HCT116 (cell line): ENCODE results near the gene GFAP. TPM values are rescaled to one million over a fixed set of nuclear protein-coding genes. Genes with fewer than 3 reads are reported as not detected.
A peak's percentile ranks its signal among the peaks of the same experiment; 100 is the strongest.

ENCODE experiments used
- ATAC-seq: fragments of 200-7000 bp; cut with Tn5 transposase; 2 replicates; pipeline ENCODE4 v1.9.1; 2020; ENCODE audit warnings: mild to moderate bottlenecking, moderate library complexity
- BruUV-seq: library from RNA; stranded (reverse); fragments of 400-500 nt; replicated peaks from 2 replicates; lab custom pipeline; 2021; lab: Mats Ljungman, UMichigan
- CTCF ChIA-PET: fragments of 300-600 bp; sonication (Branson Sonifier 250); formaldehyde crosslinking; loops from one replicate; lab custom pipeline; 2021; ENCODE audit warnings: antibody characterized with exemption; lab: Charles Lee
- POLR2A ChIA-PET: fragments of 300-600, 350-600 bp; sonication (Branson Sonifier 250); formaldehyde crosslinking; loops from one replicate; lab custom pipeline; 2021; ENCODE audit warnings: antibody characterized with exemption; lab: Charles Lee
- RAD21 ChIA-PET, 2 experiments: fragments of 300-600 bp; sonication (Branson Sonifier 250); formaldehyde crosslinking; loops; one replicate each; lab custom pipeline; 2023; ENCODE audit warnings: low total read pairs in 2 of 2; ENCODE audit not compliant: uncharacterized antibody in 2 of 2, unreplicated experiment in 2 of 2, low non-redundant PET in 1 of 2; lab: Charles Lee
- DNase-seq: peaks from one replicate; pipeline ENCODE4 v3.0.0-alpha.2; 2010; ENCODE audit warnings: low read depth, low spot score
- H2AFZ ChIP-seq: fragments of 200-600 bp; shearing (Covaris generic), sonication (generic); 2 replicates; pipeline ENCODE4 v1.6.1; 2017; ENCODE audit warnings: low read depth, mixed run types, mixed read lengths, antibody characterized with exemption, low read length; ENCODE audit not compliant: poor library complexity, severe bottlenecking
- H3K27ac ChIP-seq: 2 replicates; pipeline ENCODE4 v1.5.1; 2012; ENCODE audit warnings: low read depth, low read length
- H3K27me3 ChIP-seq: fragments of 200-600 bp; sonication (generic); 2 replicates; pipeline ENCODE4 v1.6.1; 2016; ENCODE audit warnings: mixed run types, low read length, mixed read lengths; ENCODE audit not compliant: insufficient read depth
- H3K36me3 ChIP-seq, 2 experiments: fragments of 200-500 bp in 1 of 2; fragments of 200-600 bp in 1 of 2; sonication (Bioruptor generic) in 1 of 2; sonication (generic) in 1 of 2; 2 replicates each; pipeline versions ENCODE4 v1.5.1 to v1.6.1; 2014 to 2016; ENCODE audit warnings: low read length in 2 of 2, inconsistent platforms in 1 of 2, mixed read lengths in 1 of 2, mixed run types in 1 of 2; ENCODE audit not compliant: insufficient read depth in 2 of 2, control insufficient read depth in 1 of 2
- H3K4me1 ChIP-seq, 2 experiments: fragments of 200-600 bp in 1 of 2; sonication (generic) in 1 of 2; 2 replicates each; pipeline versions ENCODE4 v1.5.1 to v1.6.1; 2012 to 2017; ENCODE audit warnings: low read length in 2 of 2, inconsistent platforms in 1 of 2, mild to moderate bottlenecking in 1 of 2, mixed read lengths in 1 of 2, mixed run types in 1 of 2, moderate library complexity in 1 of 2; ENCODE audit not compliant: insufficient read depth in 2 of 2, control insufficient read depth in 1 of 2
- H3K4me2 ChIP-seq: fragments of 200-600 bp; sonication (generic); 2 replicates; pipeline ENCODE4 v1.6.1; 2017; ENCODE audit warnings: mixed run types, low read length, mixed read lengths
- H3K4me3 ChIP-seq, 2 experiments: fragments of 200-600 bp in 1 of 2; sonication (generic) in 1 of 2; replicated peaks in 1 of 2; 2 replicates each; pipeline ENCODE4 v1.5.1; 2011 to 2016; ENCODE audit warnings: low read length in 2 of 2, control low read depth in 1 of 2, low read depth in 1 of 2, mild to moderate bottlenecking in 1 of 2, mixed read lengths in 1 of 2, mixed run types in 1 of 2
- H3K79me2 ChIP-seq: fragments of 200-600 bp; sonication (generic); 2 replicates; pipeline ENCODE4 v1.6.1; 2017; ENCODE audit warnings: mild to moderate bottlenecking, mixed run types, low read length, moderate library complexity, mixed read lengths; ENCODE audit not compliant: insufficient read depth
- H3K9ac ChIP-seq: fragments of 200-600 bp; sonication (generic); 2 replicates; pipeline ENCODE4 v1.6.1; 2016; ENCODE audit warnings: low read length, mixed read lengths
- H3K9me2 ChIP-seq: fragments of 200-600 bp; sonication (generic), shearing (Covaris generic); 2 replicates; pipeline ENCODE4 v1.6.1; 2017; ENCODE audit warnings: mixed run types, mild to moderate bottlenecking, moderate library complexity; ENCODE audit not compliant: insufficient read depth
- H3K9me3 ChIP-seq, 2 experiments: fragments of 200-500 bp in 1 of 2; fragments of 200-600 bp in 1 of 2; sonication (Bioruptor generic) in 1 of 2; sonication (generic) in 1 of 2; 2 replicates each; pipeline ENCODE4 v1.6.1; 2014 to 2017; ENCODE audit warnings: low read length in 2 of 2, mixed read lengths in 2 of 2, inconsistent platforms in 1 of 2, low read depth in 1 of 2, mild to moderate bottlenecking in 1 of 2, mixed run types in 1 of 2, moderate library complexity in 1 of 2; ENCODE audit not compliant: control insufficient read depth in 1 of 2, insufficient read depth in 1 of 2
- H4K20me1 ChIP-seq: fragments of 200-600 bp; sonication (generic), shearing (Covaris generic); 2 replicates; pipeline ENCODE4 v1.6.1; 2017; ENCODE audit warnings: mixed run types, mild to moderate bottlenecking, moderate library complexity; ENCODE audit not compliant: insufficient read depth
- EGR1 ChIP-seq: IDR thresholded peaks from 2 replicates; pipeline ENCODE4 v1.6.1; 2012; ENCODE audit warnings: low read depth
- TCF7L2 ChIP-seq: IDR thresholded peaks from 2 replicates; pipeline ENCODE4 v1.7.0; 2011; ENCODE audit warnings: borderline replicate concordance, inconsistent platforms; ENCODE audit not compliant: insufficient read depth, insufficient read length; ENCODE audit errors: extremely low read depth
- intact Hi-C: fragments of 100-400 bp; cut with micrococcal nuclease; formaldehyde crosslinking; loops from 2 replicates; pipeline ENCODE4 v1.10.0; 2022
- total RNA-seq: library from RNA; stranded (reverse); gene quantifications from one replicate; pipeline ENCODE4 v1.2.1, GENCODE V29; 2021; ENCODE audit not compliant: unreplicated experiment
- TF ChIP-seq, protein P1 (sequence below): IDR thresholded peaks from 2 replicates; pipeline ENCODE4 v1.6.1; 2012; ENCODE audit warnings: low read depth
- TF ChIP-seq, protein P2 (sequence below): IDR thresholded peaks from 2 replicates; pipeline ENCODE4 v1.6.1; 2012
- TF ChIP-seq, protein P3 (sequence below), 3 experiments: fragments of 200-600 bp in 1 of 3; sonication (generic) in 1 of 3; IDR thresholded peaks in 2 of 3; conservative IDR thresholded peaks in 1 of 3; 2 replicates each; pipeline ENCODE4 v1.5.1; 2012 to 2017; ENCODE audit warnings: low read depth in 2 of 3, low read length in 2 of 3, antibody characterized with exemption in 1 of 3, borderline replicate concordance in 1 of 3, control low read depth in 1 of 3, mild to moderate bottlenecking in 1 of 3, mixed read lengths in 1 of 3, mixed run types in 1 of 3, moderate library complexity in 1 of 3; ENCODE audit not compliant: insufficient read depth in 1 of 3

Gene GFAP
- total RNA-seq, 1 experiment from 2014 or later, result not detected

DNA sequence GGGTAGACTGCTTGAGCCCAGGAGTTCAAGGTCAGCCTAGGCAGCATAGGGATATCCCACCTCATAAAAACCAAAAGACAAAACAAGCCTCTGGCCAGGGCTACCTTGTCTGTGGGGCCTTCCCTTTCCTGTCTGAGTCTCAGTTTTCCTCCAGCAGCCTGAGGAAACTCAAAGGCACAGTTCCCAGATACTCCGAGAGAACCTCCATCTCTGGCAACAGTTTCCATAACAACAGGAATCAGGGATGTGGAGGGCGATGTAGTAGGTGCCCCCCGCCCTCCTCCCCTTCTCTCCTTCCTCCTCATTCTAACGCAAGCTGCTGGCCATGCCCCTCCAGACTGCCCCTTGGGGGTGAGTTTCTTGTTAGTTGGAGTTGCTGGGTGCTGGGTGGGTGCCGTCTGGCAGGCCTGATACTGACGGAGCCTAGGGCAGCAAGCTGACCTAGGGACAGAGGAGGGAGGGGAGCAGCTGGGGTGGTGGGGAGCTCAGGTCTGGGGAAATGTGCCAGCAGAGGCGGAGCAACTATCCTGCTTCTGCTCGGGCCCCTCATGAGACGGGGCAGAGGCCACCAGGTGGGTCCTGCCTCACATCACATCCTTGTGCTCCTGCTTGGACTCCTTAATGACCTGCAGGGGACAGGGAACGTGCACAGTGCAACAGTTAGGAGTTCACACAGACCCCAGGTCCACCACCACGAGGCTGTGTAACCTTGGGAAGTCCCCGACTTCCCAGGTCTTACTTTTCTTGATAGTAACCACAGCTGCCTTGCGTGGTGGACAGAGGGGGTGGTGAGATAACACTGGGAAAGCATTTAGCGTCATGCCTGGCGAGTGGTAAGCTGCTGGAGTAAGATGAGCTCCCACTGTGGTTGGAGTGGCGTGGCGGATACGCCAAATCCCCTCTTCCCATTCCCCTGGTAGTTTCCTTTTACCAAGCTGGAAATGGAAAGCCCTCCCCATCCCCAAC, 8.3 kb downstream of the GFAP start (continued):
- TF ChIP-seq, protein P1, sequence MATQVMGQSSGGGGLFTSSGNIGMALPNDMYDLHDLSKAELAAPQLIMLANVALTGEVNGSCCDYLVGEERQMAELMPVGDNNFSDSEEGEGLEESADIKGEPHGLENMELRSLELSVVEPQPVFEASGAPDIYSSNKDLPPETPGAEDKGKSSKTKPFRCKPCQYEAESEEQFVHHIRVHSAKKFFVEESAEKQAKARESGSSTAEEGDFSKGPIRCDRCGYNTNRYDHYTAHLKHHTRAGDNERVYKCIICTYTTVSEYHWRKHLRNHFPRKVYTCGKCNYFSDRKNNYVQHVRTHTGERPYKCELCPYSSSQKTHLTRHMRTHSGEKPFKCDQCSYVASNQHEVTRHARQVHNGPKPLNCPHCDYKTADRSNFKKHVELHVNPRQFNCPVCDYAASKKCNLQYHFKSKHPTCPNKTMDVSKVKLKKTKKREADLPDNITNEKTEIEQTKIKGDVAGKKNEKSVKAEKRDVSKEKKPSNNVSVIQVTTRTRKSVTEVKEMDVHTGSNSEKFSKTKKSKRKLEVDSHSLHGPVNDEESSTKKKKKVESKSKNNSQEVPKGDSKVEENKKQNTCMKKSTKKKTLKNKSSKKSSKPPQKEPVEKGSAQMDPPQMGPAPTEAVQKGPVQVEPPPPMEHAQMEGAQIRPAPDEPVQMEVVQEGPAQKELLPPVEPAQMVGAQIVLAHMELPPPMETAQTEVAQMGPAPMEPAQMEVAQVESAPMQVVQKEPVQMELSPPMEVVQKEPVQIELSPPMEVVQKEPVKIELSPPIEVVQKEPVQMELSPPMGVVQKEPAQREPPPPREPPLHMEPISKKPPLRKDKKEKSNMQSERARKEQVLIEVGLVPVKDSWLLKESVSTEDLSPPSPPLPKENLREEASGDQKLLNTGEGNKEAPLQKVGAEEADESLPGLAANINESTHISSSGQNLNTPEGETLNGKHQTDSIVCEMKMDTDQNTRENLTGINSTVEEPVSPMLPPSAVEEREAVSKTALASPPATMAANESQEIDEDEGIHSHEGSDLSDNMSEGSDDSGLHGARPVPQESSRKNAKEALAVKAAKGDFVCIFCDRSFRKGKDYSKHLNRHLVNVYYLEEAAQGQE, result no peak
- TF ChIP-seq, protein P2, sequence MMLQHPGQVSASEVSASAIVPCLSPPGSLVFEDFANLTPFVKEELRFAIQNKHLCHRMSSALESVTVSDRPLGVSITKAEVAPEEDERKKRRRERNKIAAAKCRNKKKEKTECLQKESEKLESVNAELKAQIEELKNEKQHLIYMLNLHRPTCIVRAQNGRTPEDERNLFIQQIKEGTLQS, result no peak
- TF ChIP-seq EGR1, result no peak

- no peaks in the 10 kb centered on the region for H4K20me1 ChIP-seq
- ChIA-PET CTCF (no interaction called here), POLR2A (no interaction called here), RAD21 (no interaction called here)
- no peaks in the 10 kb centered on the region for H3K9me3 ChIP-seq
- H3K4me2 ChIP-seq, result peak overlapping the region; percentile 64
- no TSS peak for BruUV-seq
- ATAC-seq, result peak; percentile 52
- H3K9ac ChIP-seq, result no peak overlapping the region
- no peaks in the 10 kb centered on the region for H3K27me3 ChIP-seq
- peak; percentile 42 for DNase-seq
- peak; percentile 37 for TF ChIP-seq TCF7L2
- TF ChIP-seq, protein P3, sequence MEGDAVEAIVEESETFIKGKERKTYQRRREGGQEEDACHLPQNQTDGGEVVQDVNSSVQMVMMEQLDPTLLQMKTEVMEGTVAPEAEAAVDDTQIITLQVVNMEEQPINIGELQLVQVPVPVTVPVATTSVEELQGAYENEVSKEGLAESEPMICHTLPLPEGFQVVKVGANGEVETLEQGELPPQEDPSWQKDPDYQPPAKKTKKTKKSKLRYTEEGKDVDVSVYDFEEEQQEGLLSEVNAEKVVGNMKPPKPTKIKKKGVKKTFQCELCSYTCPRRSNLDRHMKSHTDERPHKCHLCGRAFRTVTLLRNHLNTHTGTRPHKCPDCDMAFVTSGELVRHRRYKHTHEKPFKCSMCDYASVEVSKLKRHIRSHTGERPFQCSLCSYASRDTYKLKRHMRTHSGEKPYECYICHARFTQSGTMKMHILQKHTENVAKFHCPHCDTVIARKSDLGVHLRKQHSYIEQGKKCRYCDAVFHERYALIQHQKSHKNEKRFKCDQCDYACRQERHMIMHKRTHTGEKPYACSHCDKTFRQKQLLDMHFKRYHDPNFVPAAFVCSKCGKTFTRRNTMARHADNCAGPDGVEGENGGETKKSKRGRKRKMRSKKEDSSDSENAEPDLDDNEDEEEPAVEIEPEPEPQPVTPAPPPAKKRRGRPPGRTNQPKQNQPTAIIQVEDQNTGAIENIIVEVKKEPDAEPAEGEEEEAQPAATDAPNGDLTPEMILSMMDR (IDR thresholded peaks at IDR 0.05 in 2 of 3, conservative IDR thresholded peaks at IDR 0.05 in 1 of 3; ENCODE audit: borderline replicate concordance in 1 of 3, insufficient read depth in 1 of 3, low read depth in 2 of 3, low read length in 2 of 3), result no peak
- H3K27ac ChIP-seq, result peak overlapping the region; percentile 6; the same call in 1 of the 2 replicates
- peaks cover 11 to 30% of the 10 kb centered on the region in 2 experiments for H3K4me1 ChIP-seq
- intact Hi-C loops, result no loop called here
- no peak overlapping the region for H2AFZ ChIP-seq
- H3K4me3 ChIP-seq, result peak overlapping the region in 1 of 2 experiments; percentile 24; a peak in 2 of 4 replicates
- no peaks in the 10 kb centered on the region for H3K9me2 ChIP-seq
- H3K36me3 ChIP-seq, result no peaks in the 10 kb centered on the region
- no peaks in the 10 kb centered on the region for H3K79me2 ChIP-seq
These were observed 9.2 kb downstream of the GFAP start for GRCh38 chr17:44906010-44906646.
